HEK293 (cell line): ENCODE measurements around the gene SIGLEC10.

Experiments
- CTCF ChIA-PET: fragments of 350-600 bp; formaldehyde crosslinking; extraction: SDS; loops from one replicate; lab custom pipeline; 2021; ENCODE audit warnings: antibody characterized with exemption; lab: Yijun Ruan, JAX
- POLR2A ChIA-PET: fragments of 300-600 bp; formaldehyde crosslinking; extraction: SDS; loops from one replicate; lab custom pipeline; 2020; ENCODE audit warnings: antibody characterized with exemption, inconsistent platforms; lab: Yijun Ruan, JAX
- H3K27ac ChIP-seq: fragments of 200-500 bp; sonication (Bioruptor generic); 2 replicates; pipeline ENCODE4 v1.5.1; 2014; ENCODE audit warnings: low read depth, low read length, control low read depth, inconsistent platforms; ENCODE audit errors: extremely low read depth
- H3K36me3 ChIP-seq, 2 experiments: fragments of 200-500 bp in 1 of 2; sonication (Bioruptor generic) in 1 of 2; 1 replicate in 1 of 2; 2 replicates in 1 of 2; pipeline ENCODE4 v1.5.1; 2014 to 2017; ENCODE audit warnings: inconsistent platforms in 2 of 2, low read length in 2 of 2; ENCODE audit not compliant: control insufficient read depth in 2 of 2, insufficient read depth in 1 of 2
- H3K4me1 ChIP-seq: fragments of 200-500 bp; sonication (Bioruptor generic); 2 replicates; pipeline ENCODE4 v1.5.1; 2014; ENCODE audit warnings: mild to moderate bottlenecking, low read length, inconsistent platforms; ENCODE audit not compliant: control insufficient read depth, insufficient read depth
- H3K4me3 ChIP-seq: 2 replicates; pipeline ENCODE4 v1.5.1; 2011; ENCODE audit warnings: low read depth, mild to moderate bottlenecking, control low read depth, low read length, moderate library complexity
- H3K9me3 ChIP-seq: fragments of 200-500 bp; sonication (Bioruptor generic); 2 replicates; pipeline ENCODE4 v1.5.1; 2014; ENCODE audit warnings: low read depth, low read length, inconsistent platforms; ENCODE audit not compliant: control insufficient read depth, insufficient read depth
- EGR2 ChIP-seq: fragments of 450-650 bp; formaldehyde crosslinking; IDR thresholded peaks from 2 replicates; pipeline ENCODE4 v1.5.1; 2016; ENCODE audit warnings: low read depth, missing biosample characterization, missing genetic modification characterization
- GLIS1 ChIP-seq: fragments of 450-650 bp; formaldehyde crosslinking; IDR thresholded peaks from 2 replicates; pipeline ENCODE4 v1.5.1; 2016; ENCODE audit warnings: missing biosample characterization, missing genetic modification characterization
- IKZF3 ChIP-seq: fragments of 450-650 bp; IDR thresholded peaks from 2 replicates; pipeline ENCODE4 v1.5.0; 2018; ENCODE audit warnings: missing biosample characterization, mild to moderate bottlenecking, missing genetic modification characterization, moderate library complexity
- KLF9 ChIP-seq: fragments of 450-650 bp; formaldehyde crosslinking; IDR thresholded peaks from 2 replicates; pipeline ENCODE4 v1.5.1; 2016; ENCODE audit warnings: missing biosample characterization, missing genetic modification characterization, low read depth
- PRDM6 ChIP-seq: fragments of 450-650 bp; formaldehyde crosslinking; IDR thresholded peaks from 2 replicates; pipeline ENCODE4 v1.5.1; 2017; ENCODE audit warnings: missing biosample characterization, missing genetic modification characterization
- REST ChIP-seq: fragments of 450-650 bp; formaldehyde crosslinking; IDR thresholded peaks from 2 replicates; pipeline ENCODE4 v1.5.1; 2016; ENCODE audit warnings: missing biosample characterization, missing genetic modification characterization
- SP2 ChIP-seq: fragments of 450-650 bp; formaldehyde crosslinking; IDR thresholded peaks from 2 replicates; pipeline ENCODE4 v1.5.1; 2016; ENCODE audit warnings: missing biosample characterization, missing genetic modification characterization
- WT1 ChIP-seq: fragments of 450-650 bp; formaldehyde crosslinking; IDR thresholded peaks from 2 replicates; pipeline ENCODE4 v1.5.1; 2016; ENCODE audit warnings: missing biosample characterization, missing genetic modification characterization
- YY1 ChIP-seq: fragments of 450-650 bp; formaldehyde crosslinking; IDR thresholded peaks from 2 replicates; pipeline ENCODE4 v1.5.1; 2018; ENCODE audit warnings: missing biosample characterization, missing genetic modification characterization
- ZBTB1 ChIP-seq: fragments of 450-650 bp; formaldehyde crosslinking; IDR thresholded peaks from 2 replicates; pipeline ENCODE4 v1.5.1; 2016; ENCODE audit warnings: missing biosample characterization, missing genetic modification characterization
- ZBTB20 ChIP-seq: fragments of 450-650 bp; formaldehyde crosslinking; IDR thresholded peaks from 2 replicates; pipeline ENCODE4 v1.5.1; 2016; ENCODE audit warnings: missing biosample characterization, missing genetic modification characterization
- ZBTB21 ChIP-seq: fragments of 450-650 bp; formaldehyde crosslinking; IDR thresholded peaks from 2 replicates; pipeline ENCODE4 v1.5.1; 2017; ENCODE audit warnings: missing biosample characterization, missing genetic modification characterization
- ZEB2 ChIP-seq: fragments of 450-650 bp; formaldehyde crosslinking; IDR thresholded peaks from 2 replicates; pipeline ENCODE4 v1.5.1; 2016; ENCODE audit warnings: missing biosample characterization, missing genetic modification characterization
- ZNF18 ChIP-seq: fragments of 450-650 bp; formaldehyde crosslinking; IDR thresholded peaks from 2 replicates; pipeline ENCODE4 v1.5.1; 2016; ENCODE audit warnings: missing biosample characterization, missing genetic modification characterization
- ZNF2 ChIP-seq: fragments of 450-650 bp; formaldehyde crosslinking; IDR thresholded peaks from 2 replicates; pipeline ENCODE4 v1.5.1; 2016; ENCODE audit warnings: missing biosample characterization, missing genetic modification characterization
- ZNF239 ChIP-seq: fragments of 450-650 bp; formaldehyde crosslinking; IDR thresholded peaks from 2 replicates; pipeline ENCODE4 v1.5.1; 2016; ENCODE audit warnings: missing biosample characterization, missing genetic modification characterization
- ZNF311 ChIP-seq: fragments of 450-650 bp; formaldehyde crosslinking; IDR thresholded peaks from 2 replicates; pipeline ENCODE4 v1.5.1; 2017; ENCODE audit warnings: missing biosample characterization, missing genetic modification characterization, borderline replicate concordance
- ZNF335 ChIP-seq: fragments of 450-650 bp; formaldehyde crosslinking; conservative IDR thresholded peaks from 2 replicates; pipeline ENCODE4 v1.5.1; 2016; ENCODE audit warnings: missing biosample characterization, missing genetic modification characterization
- ZNF354C ChIP-seq: fragments of 450-650 bp; formaldehyde crosslinking; IDR thresholded peaks from 2 replicates; pipeline ENCODE4 v1.5.1; 2016; ENCODE audit warnings: missing biosample characterization, missing genetic modification characterization, low read depth, borderline replicate concordance
- ZNF404 ChIP-seq: fragments of 450-650 bp; formaldehyde crosslinking; IDR thresholded peaks from 2 replicates; pipeline ENCODE4 v1.5.1; 2017; ENCODE audit warnings: missing biosample characterization, missing genetic modification characterization
- ZNF416 ChIP-seq: fragments of 450-650 bp; formaldehyde crosslinking; IDR thresholded peaks from 2 replicates; pipeline ENCODE4 v1.5.1; 2016; ENCODE audit warnings: missing biosample characterization, missing genetic modification characterization
- ZNF433 ChIP-seq: fragments of 450-650 bp; formaldehyde crosslinking; IDR thresholded peaks from 2 replicates; pipeline ENCODE4 v1.5.1; 2016; ENCODE audit warnings: missing biosample characterization, missing genetic modification characterization, low read depth
- ZNF529 ChIP-seq: fragments of 450-650 bp; formaldehyde crosslinking; IDR thresholded peaks from 2 replicates; pipeline ENCODE4 v1.5.1; 2017; ENCODE audit warnings: missing genetic modification characterization, missing biosample characterization; ENCODE audit not compliant: insufficient replicate concordance
- ZNF610 ChIP-seq: fragments of 450-650 bp; formaldehyde crosslinking; IDR thresholded peaks from 2 replicates; pipeline ENCODE4 v1.5.1; 2016; ENCODE audit warnings: missing biosample characterization, missing genetic modification characterization, borderline replicate concordance
- ZNF76 ChIP-seq: fragments of 450-650 bp; formaldehyde crosslinking; IDR thresholded peaks from 2 replicates; pipeline ENCODE4; 2016; ENCODE audit warnings: low read depth, missing biosample characterization, missing genetic modification characterization, borderline replicate concordance
- ZNF777 ChIP-seq: fragments of 450-650 bp; formaldehyde crosslinking; IDR thresholded peaks from 2 replicates; pipeline ENCODE4 v1.5.1; 2017; ENCODE audit warnings: missing biosample characterization, missing genetic modification characterization, borderline replicate concordance
- ZXDB ChIP-seq: fragments of 450-650 bp; formaldehyde crosslinking; IDR thresholded peaks from 2 replicates; pipeline ENCODE4 v1.5.1; 2016; ENCODE audit warnings: missing biosample characterization, missing genetic modification characterization

Gene SIGLEC10

GRCh38 chr19:51367255-51367564 is 50.2 kb downstream of the SIGLEC10 start:
- peak overlapping the region; percentile 85 for H3K27ac ChIP-seq
- H3K4me3 ChIP-seq: peak overlapping the region; percentile 43
- peaks cover 10% of the 10 kb centered on the region for H3K4me1 ChIP-seq
- ChIA-PET POLR2A (interaction anchor here (0.7 to 2.7 kb wide), 11 partner anchors 8 to 29 kb away, joined by 3 to 37 read pairs (median 6); partner anchors contain the start of gene VSIG10L), CTCF (interaction anchor here (1.0 kb wide), 1 partner anchor 28 kb away, joined by 4 read pairs; no protein-coding TSS in a partner anchor)
- no peak for TF ChIP-seq WT1 (tag by site-specific recombination)
- TF ChIP-seq GLIS1 (tag by site-specific recombination): peak; percentile 50
- TF ChIP-seq ZNF610 (tag by site-specific recombination): no peak
- peak; percentile 58 for TF ChIP-seq ZBTB20 (tag by site-specific recombination)
- no peaks in the 10 kb centered on the region; a peak in 1 of 3 replicates for H3K36me3 ChIP-seq
- no peaks in the 10 kb centered on the region for H3K9me3 ChIP-seq

GRCh38 chr19:51366389-51367254 is 50.8 kb downstream of the SIGLEC10 start:
- H3K4me3 ChIP-seq: peak overlapping the region; percentile 77
- no peaks in the 10 kb centered on the region for H3K9me3 ChIP-seq
- no peaks in the 10 kb centered on the region; a peak in 1 of 3 replicates for H3K36me3 ChIP-seq
- ChIA-PET CTCF (interaction anchor here (1.0 to 1.3 kb wide), 3 partner anchors 27 to 28 kb away, joined by 4 to 6 read pairs (median 5); no protein-coding TSS in a partner anchor), POLR2A (interaction anchor here (0.9 to 2.7 kb wide), 12 partner anchors 7 to 38 kb away, joined by 3 to 37 read pairs (median 8); partner anchors contain the start of gene VSIG10L)
- peaks cover 10% of the 10 kb centered on the region for H3K4me1 ChIP-seq
- peak overlapping the region; percentile 85 for H3K27ac ChIP-seq
- TF ChIP-seq ZNF311 (no peak), KLF9 (peak; percentile 91), ZNF529 (tag by site-specific recombination) (no peak), PRDM6 (tag by site-specific recombination) (no peak), ZXDB (tag by site-specific recombination) (peak; percentile 57; the same call in 1 of the 2 replicates), SP2 (tag by site-specific recombination) (peak; percentile 91), ZNF239 (tag by site-specific recombination) (peak; percentile 62; the same call in 1 of the 2 replicates), YY1 (tag by site-specific recombination) (peak; percentile 28; the same call in 1 of the 2 replicates), EGR2 (tag by site-specific recombination) (peak; percentile 44), REST (tag by site-specific recombination) (peak; percentile 14; the same call in 1 of the 2 replicates), ZNF335 (tag by site-specific recombination) (peak; percentile 81), ZNF433 (tag by site-specific recombination) (no peak), ZEB2 (peak; percentile 77), ZNF18 (tag by site-specific recombination) (no peak), ZBTB21 (peak; percentile 49; the same call in 1 of the 2 replicates), ZNF404 (tag by site-specific recombination) (no peak), ZNF416 (tag by site-specific recombination) (no peak), IKZF3 (tag by site-specific recombination) (peak; percentile 86), ZBTB1 (tag by site-specific recombination) (no peak), ZNF777 (tag by site-specific recombination) (peak; percentile 54; the same call in 1 of the 2 replicates), ZNF2 (tag by site-specific recombination) (0 out of 2 replicates have a peak, but pooled peaks have one; percentile 17), ZNF354C (no peak), WT1 (tag by site-specific recombination) (peak; percentile 61), ZNF76 (tag by site-specific recombination) (peak; percentile 79)
